ENCODE measurements around the gene RAB11B.
"Not testable (repeated sequence)": the region's sequence is repeated elsewhere in the genome, so short reads cannot be mapped to it uniquely, and the experiment has no call there.

GRCh38 chr19:8444140-8444676 lies 54.0 kb downstream of the RAB11B start:
- TF ChIP-seq EP300, CTCF, POLR2A, POLR2AphosphoS5 (IDR thresholded peaks at IDR 0.05): not testable (repeated sequence)

Measured in gastroesophageal sphincter (tissue), 3 donors.